ENCODE results near the gene IER3IP1.

Gene IER3IP1

DNA sequence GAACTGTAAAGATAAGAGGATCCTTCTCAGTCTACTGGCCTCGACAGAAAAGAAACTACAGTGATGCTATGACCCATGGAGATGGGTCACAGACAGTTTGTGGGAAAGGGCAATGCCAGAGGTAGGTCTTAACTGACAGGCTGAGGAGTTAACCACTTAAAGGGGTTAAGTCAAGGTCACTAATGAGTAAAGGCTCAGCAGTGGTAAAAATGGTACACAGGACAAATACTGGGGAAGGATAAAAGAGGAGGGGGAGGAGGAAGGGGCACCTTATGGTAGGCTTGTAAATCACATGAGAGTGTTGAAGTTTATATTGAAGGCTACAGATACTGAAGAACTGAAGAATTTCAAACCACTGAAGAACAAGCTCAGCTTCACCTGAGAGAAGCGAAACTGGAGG is 9.9 kb downstream of the IER3IP1 start:
- TF ChIP-seq TAF1 (IDR thresholded peaks at IDR 0.05; ENCODE audit: low read depth): no peak
- no peak for TF ChIP-seq TCF12 (IDR thresholded peaks at IDR 0.05; ENCODE audit: low read depth)
- TF ChIP-seq, protein P1, sequence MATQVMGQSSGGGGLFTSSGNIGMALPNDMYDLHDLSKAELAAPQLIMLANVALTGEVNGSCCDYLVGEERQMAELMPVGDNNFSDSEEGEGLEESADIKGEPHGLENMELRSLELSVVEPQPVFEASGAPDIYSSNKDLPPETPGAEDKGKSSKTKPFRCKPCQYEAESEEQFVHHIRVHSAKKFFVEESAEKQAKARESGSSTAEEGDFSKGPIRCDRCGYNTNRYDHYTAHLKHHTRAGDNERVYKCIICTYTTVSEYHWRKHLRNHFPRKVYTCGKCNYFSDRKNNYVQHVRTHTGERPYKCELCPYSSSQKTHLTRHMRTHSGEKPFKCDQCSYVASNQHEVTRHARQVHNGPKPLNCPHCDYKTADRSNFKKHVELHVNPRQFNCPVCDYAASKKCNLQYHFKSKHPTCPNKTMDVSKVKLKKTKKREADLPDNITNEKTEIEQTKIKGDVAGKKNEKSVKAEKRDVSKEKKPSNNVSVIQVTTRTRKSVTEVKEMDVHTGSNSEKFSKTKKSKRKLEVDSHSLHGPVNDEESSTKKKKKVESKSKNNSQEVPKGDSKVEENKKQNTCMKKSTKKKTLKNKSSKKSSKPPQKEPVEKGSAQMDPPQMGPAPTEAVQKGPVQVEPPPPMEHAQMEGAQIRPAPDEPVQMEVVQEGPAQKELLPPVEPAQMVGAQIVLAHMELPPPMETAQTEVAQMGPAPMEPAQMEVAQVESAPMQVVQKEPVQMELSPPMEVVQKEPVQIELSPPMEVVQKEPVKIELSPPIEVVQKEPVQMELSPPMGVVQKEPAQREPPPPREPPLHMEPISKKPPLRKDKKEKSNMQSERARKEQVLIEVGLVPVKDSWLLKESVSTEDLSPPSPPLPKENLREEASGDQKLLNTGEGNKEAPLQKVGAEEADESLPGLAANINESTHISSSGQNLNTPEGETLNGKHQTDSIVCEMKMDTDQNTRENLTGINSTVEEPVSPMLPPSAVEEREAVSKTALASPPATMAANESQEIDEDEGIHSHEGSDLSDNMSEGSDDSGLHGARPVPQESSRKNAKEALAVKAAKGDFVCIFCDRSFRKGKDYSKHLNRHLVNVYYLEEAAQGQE (IDR thresholded peaks at IDR 0.05; ENCODE audit: low read depth): no peak
- no peak for TF ChIP-seq CEBPB (IDR thresholded peaks at IDR 0.05)
- TF ChIP-seq TEAD4 (IDR thresholded peaks at IDR 0.05): no peak
- TF ChIP-seq YY1 (IDR thresholded peaks at IDR 0.05; ENCODE audit: low read depth): no peak
- TF ChIP-seq RAD21 (IDR thresholded peaks at IDR 0.05; ENCODE audit: low read depth): no peak
- no peak for TF ChIP-seq EGR1 (IDR thresholded peaks at IDR 0.05)
- TF ChIP-seq FOXM1 (IDR thresholded peaks at IDR 0.05; ENCODE audit: borderline replicate concordance, low read depth): no peak
- no peak for TF ChIP-seq ZBTB7A (IDR thresholded peaks at IDR 0.05; ENCODE audit: low read depth)
- TF ChIP-seq NFIC (IDR thresholded peaks at IDR 0.05): no peak
- TF ChIP-seq CREB1 (IDR thresholded peaks at IDR 0.05; ENCODE audit: low read depth): no peak
- TF ChIP-seq, protein P2, sequence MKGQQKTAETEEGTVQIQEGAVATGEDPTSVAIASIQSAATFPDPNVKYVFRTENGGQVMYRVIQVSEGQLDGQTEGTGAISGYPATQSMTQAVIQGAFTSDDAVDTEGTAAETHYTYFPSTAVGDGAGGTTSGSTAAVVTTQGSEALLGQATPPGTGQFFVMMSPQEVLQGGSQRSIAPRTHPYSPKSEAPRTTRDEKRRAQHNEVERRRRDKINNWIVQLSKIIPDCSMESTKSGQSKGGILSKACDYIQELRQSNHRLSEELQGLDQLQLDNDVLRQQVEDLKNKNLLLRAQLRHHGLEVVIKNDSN (IDR thresholded peaks at IDR 0.05): no peak
- TF ChIP-seq, protein P3, sequence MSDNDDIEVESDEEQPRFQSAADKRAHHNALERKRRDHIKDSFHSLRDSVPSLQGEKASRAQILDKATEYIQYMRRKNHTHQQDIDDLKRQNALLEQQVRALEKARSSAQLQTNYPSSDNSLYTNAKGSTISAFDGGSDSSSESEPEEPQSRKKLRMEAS (IDR thresholded peaks at IDR 0.05): no peak
- no peak for TF ChIP-seq EP300 (IDR thresholded peaks at IDR 0.05; ENCODE audit: borderline replicate concordance)

DNA sequence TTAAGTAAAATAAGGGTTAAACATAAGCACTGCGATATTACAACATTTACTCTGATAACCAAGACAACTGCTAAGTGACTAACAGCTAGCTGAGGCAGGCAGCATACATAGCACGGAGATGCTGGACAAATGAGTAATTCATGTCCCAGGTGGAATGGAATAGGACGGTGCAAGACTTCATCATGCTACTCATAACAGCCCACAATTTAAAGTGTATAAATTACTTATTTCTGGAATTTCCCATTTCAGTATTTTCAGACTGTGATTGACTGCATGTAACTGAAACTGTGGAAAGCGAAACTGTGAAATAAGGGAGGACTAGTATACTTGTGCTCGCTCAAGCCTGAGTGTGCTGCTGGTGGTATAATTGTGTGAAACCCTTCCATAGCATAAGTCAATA is 12.9 kb downstream of the IER3IP1 start:
- TF ChIP-seq NFIC (IDR thresholded peaks at IDR 0.05) (no peak), YY1 (IDR thresholded peaks at IDR 0.05; ENCODE audit: low read depth) (no peak), EP300 (IDR thresholded peaks at IDR 0.05; ENCODE audit: borderline replicate concordance) (no peak), CREB1 (IDR thresholded peaks at IDR 0.05; ENCODE audit: low read depth) (no peak), TEAD4 (IDR thresholded peaks at IDR 0.05) (no peak), RAD21 (IDR thresholded peaks at IDR 0.05; ENCODE audit: low read depth) (no peak), EGR1 (IDR thresholded peaks at IDR 0.05) (no peak), ZBTB7A (IDR thresholded peaks at IDR 0.05; ENCODE audit: low read depth) (no peak), TAF1 (IDR thresholded peaks at IDR 0.05; ENCODE audit: low read depth) (no peak), TCF12 (IDR thresholded peaks at IDR 0.05; ENCODE audit: low read depth) (no peak), FOXM1 (IDR thresholded peaks at IDR 0.05; ENCODE audit: borderline replicate concordance, low read depth) (no peak), CEBPB (IDR thresholded peaks at IDR 0.05) (no peak)
- TF ChIP-seq, protein P2 (IDR thresholded peaks at IDR 0.05): no peak
- TF ChIP-seq, protein P3 (IDR thresholded peaks at IDR 0.05): no peak
- TF ChIP-seq, protein P1 (IDR thresholded peaks at IDR 0.05; ENCODE audit: low read depth): no peak

DNA sequence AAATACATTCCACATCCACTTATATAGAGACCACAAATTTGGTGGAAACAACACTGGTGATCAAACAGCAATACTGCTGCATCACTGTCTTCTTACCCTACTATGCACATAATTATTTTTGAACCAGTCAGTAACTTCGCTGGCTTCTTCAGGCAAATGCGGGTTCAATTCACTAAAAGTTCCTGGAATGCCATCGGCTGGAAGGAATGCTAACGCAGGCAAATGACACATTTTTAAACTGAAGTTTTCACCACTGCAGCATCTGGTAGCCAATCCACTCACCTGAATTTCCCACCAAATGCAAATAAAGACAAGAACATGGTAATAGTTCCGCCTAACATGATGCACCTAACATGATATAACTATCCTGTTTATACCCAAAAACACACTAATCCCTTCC is 15.9 kb downstream of the IER3IP1 start:
- no peak for TF ChIP-seq TCF12 (IDR thresholded peaks at IDR 0.05; ENCODE audit: low read depth)

DNA sequence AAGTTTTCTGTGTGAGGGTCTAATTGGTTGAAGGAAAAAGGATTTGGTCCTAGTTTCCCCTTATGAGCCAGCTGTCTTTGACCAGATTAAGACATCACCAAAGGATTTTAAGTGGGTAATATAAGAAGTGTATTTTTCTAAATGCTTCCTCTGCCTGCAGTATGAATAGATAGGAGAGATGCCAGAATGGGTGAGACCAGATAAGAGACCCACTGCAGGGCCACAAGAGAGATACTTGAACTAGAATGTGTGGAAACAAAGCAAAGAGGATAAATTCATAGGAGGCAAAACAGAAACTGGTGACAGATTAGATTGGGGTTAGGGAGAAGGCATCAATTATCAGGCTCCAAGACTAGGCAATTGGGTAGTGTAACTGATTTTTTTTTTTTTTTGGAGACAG is 24.7 kb downstream of the IER3IP1 start:
- TF ChIP-seq NFIC (IDR thresholded peaks at IDR 0.05) (no peak), CEBPB (IDR thresholded peaks at IDR 0.05) (no peak), RAD21 (IDR thresholded peaks at IDR 0.05; ENCODE audit: low read depth) (no peak), CREB1 (IDR thresholded peaks at IDR 0.05; ENCODE audit: low read depth) (no peak), ZBTB7A (IDR thresholded peaks at IDR 0.05; ENCODE audit: low read depth) (no peak), TAF1 (IDR thresholded peaks at IDR 0.05; ENCODE audit: low read depth) (no peak), EP300 (IDR thresholded peaks at IDR 0.05; ENCODE audit: borderline replicate concordance) (no peak), TEAD4 (IDR thresholded peaks at IDR 0.05) (no peak)
- TF ChIP-seq, protein P1 (IDR thresholded peaks at IDR 0.05; ENCODE audit: low read depth): no peak
- TF ChIP-seq, protein P3 (IDR thresholded peaks at IDR 0.05): no peak
- TF ChIP-seq, protein P2 (IDR thresholded peaks at IDR 0.05): no peak

All from Ishikawa (cell line).